Trophoblast cell (in vitro differentiated cells and primary cell): Measurements from ENCODE around the gene RPTOR.

Experiments used
- DNase-seq, 2 donors: peaks; one replicate each; pipeline ENCODE4 v3.0.0-alpha.2; 2016
- H2AFZ ChIP-seq: 2 replicates; pipeline ENCODE4 v1.6.1; 2013; ENCODE audit warnings: low read length, moderate library complexity, mild to moderate bottlenecking; ENCODE audit not compliant: insufficient read depth, poor library complexity
- H2AK5ac ChIP-seq: 2 replicates; pipeline ENCODE4 v1.6.1; 2013; ENCODE audit warnings: mild to moderate bottlenecking, low read length
- H2BK120ac ChIP-seq: 2 replicates; pipeline ENCODE4 v1.6.1; 2013; ENCODE audit warnings: low read length, mild to moderate bottlenecking, moderate library complexity; ENCODE audit not compliant: insufficient read depth, poor library complexity
- H2BK12ac ChIP-seq: 2 replicates; pipeline ENCODE4 v1.6.1; 2013; ENCODE audit warnings: mild to moderate bottlenecking, low read length, moderate library complexity
- H2BK5ac ChIP-seq: 2 replicates; pipeline ENCODE4 v1.6.1; 2013; ENCODE audit warnings: low read length, low read depth, moderate library complexity, mild to moderate bottlenecking; ENCODE audit not compliant: poor library complexity
- H3K14ac ChIP-seq: 2 replicates; pipeline ENCODE4 v1.6.1; 2013; ENCODE audit warnings: mild to moderate bottlenecking, low read length
- H3K18ac ChIP-seq: 2 replicates; pipeline ENCODE4 v1.6.1; 2013; ENCODE audit warnings: mild to moderate bottlenecking, low read length
- H3K23ac ChIP-seq: 2 replicates; pipeline ENCODE4 v1.6.1; 2013; ENCODE audit warnings: low read length
- H3K27ac ChIP-seq: 2 replicates; pipeline ENCODE4 v1.5.1; 2013; ENCODE audit warnings: low read depth, mild to moderate bottlenecking, inconsistent platforms, low read length, moderate library complexity
- H3K27me3 ChIP-seq: 2 replicates; pipeline ENCODE4 v1.6.1; 2013; ENCODE audit warnings: inconsistent platforms, mild to moderate bottlenecking, low read length, moderate library complexity; ENCODE audit not compliant: insufficient read depth
- H3K36me3 ChIP-seq, 2 experiments: 1 replicate in 1 of 2; 2 replicates in 1 of 2; pipeline ENCODE4 v1.6.1; 2013; ENCODE audit warnings: low read length in 2 of 2, mild to moderate bottlenecking in 2 of 2, moderate library complexity in 1 of 2; ENCODE audit not compliant: insufficient read depth in 2 of 2, control insufficient read depth in 1 of 2
- H3K4ac ChIP-seq: 2 replicates; pipeline ENCODE4 v1.6.1; 2013; ENCODE audit warnings: low read depth, mild to moderate bottlenecking, low read length, moderate library complexity
- H3K4me1 ChIP-seq, 2 experiments: 1 replicate in 1 of 2; 2 replicates in 1 of 2; pipeline ENCODE4 v1.6.1; 2013; ENCODE audit warnings: low read length in 2 of 2, mild to moderate bottlenecking in 2 of 2, moderate library complexity in 1 of 2; ENCODE audit not compliant: insufficient read depth in 2 of 2, control insufficient read depth in 1 of 2
- H3K4me2 ChIP-seq: 2 replicates; pipeline ENCODE4 v1.6.1; 2013; ENCODE audit warnings: inconsistent platforms, mild to moderate bottlenecking, low read length, moderate library complexity
- H3K4me3 ChIP-seq: 2 replicates; pipeline ENCODE4 v1.5.1; 2013; ENCODE audit warnings: mild to moderate bottlenecking, low read depth, low read length, inconsistent platforms
- H3K79me1 ChIP-seq: one replicate; pipeline ENCODE4 v1.6.1; 2013; ENCODE audit warnings: low read length
- H3K79me2 ChIP-seq: 2 replicates; pipeline ENCODE4 v1.6.1; 2013; ENCODE audit warnings: low read length, mild to moderate bottlenecking; ENCODE audit not compliant: control insufficient read depth, insufficient read depth, poor library complexity
- H3K9ac ChIP-seq: 2 replicates; pipeline ENCODE4 v1.6.1; 2013; ENCODE audit warnings: mild to moderate bottlenecking, low read length
- H3K9me3 ChIP-seq: 2 replicates; pipeline ENCODE4 v1.6.1; 2013; ENCODE audit warnings: low read depth, mild to moderate bottlenecking, control low read depth, inconsistent platforms, low read length; ENCODE audit not compliant: insufficient read depth
- H4K12ac ChIP-seq: 2 replicates; pipeline ENCODE4 v1.6.1; 2013; ENCODE audit warnings: low read depth, mild to moderate bottlenecking, low read length, moderate library complexity
- H4K8ac ChIP-seq: 2 replicates; pipeline ENCODE4 v1.6.1; 2013; ENCODE audit warnings: low read depth, mild to moderate bottlenecking, low read length, moderate library complexity
- H4K91ac ChIP-seq: one replicate; pipeline ENCODE4 v1.6.1; 2013; ENCODE audit warnings: low read depth, mild to moderate bottlenecking, low read length, moderate library complexity
- WGBS: extraction: QIAGEN DNeasy Blood & Tissue Kit; methylation state at CpG from one replicate; pipeline ENCODE4 v1.1.7; 2013; ENCODE audit warnings: missing lambda C conversion rate; ENCODE audit not compliant: insufficient read length, insufficient coverage; ENCODE audit errors: extremely low coverage; 5-methylcytosine and 5-hydroxymethylcytosine counted together

RPTOR gene

DNA sequence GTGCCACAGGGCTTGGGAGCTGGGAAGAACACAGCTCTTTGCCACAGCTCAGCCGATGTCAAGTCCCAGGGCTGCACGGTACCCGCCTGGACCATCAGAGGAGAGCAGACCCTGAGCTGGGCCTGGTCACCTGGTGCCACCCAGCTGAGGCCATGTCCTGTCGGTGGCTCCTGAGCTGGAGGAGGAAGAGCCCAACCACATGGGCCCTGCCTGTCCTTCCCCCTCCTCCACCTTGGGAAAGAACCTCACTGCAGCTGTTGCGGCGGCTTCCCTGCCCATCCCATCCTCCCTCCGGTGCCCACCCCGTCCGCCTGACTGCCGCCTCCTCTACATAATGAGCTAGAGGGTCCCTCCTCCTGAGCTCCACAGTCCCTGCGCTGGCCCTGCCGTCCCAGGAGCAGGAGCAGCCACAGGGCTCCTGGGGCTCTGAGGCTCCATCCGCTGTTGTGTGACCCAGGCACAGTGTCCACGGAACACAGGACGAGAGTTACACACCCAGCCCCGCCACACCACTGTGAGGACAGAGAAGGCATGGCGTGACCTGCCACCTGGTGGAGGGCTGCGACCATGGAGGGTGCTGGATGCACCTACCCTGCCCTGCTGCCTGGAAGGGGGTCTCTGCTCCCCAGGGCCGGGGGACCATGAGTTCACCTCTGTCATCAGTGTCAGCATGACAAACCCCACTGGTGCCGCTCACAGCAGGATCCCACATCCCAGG is 425.6 kb downstream of the RPTOR start:
- Histone ChIP-seq H3K4me2 (no peak overlapping the region), H2AK5ac (no peak overlapping the region), H3K9ac (no peak overlapping the region), H3K79me2 (no peaks in the 10 kb centered on the region), H3K36me3 (no peaks in the 10 kb centered on the region), H3K23ac (no peak overlapping the region), H3K14ac (no peak overlapping the region), H3K4me3 (no peak overlapping the region), H2BK5ac (no peak overlapping the region), H3K27me3 (no peaks in the 10 kb centered on the region), H3K27ac (no peak overlapping the region), H3K9me3 (peaks cover 2% of the 10 kb centered on the region), H4K8ac (no peak overlapping the region), H2BK12ac (no peak overlapping the region), H3K18ac (no peak overlapping the region), H3K4ac (no peak overlapping the region), H3K4me1 (no peaks in the 10 kb centered on the region), H3K79me1 (no peaks in the 10 kb centered on the region), H2AFZ (no peak overlapping the region), H4K91ac (no peak overlapping the region), H2BK120ac (no peak overlapping the region), H4K12ac (no peak overlapping the region)
- no CpG with 5 or more reads among the region's 20 CpGs for WGBS
- peak in 1 of 2 donors; percentile 37 for DNase-seq

DNA sequence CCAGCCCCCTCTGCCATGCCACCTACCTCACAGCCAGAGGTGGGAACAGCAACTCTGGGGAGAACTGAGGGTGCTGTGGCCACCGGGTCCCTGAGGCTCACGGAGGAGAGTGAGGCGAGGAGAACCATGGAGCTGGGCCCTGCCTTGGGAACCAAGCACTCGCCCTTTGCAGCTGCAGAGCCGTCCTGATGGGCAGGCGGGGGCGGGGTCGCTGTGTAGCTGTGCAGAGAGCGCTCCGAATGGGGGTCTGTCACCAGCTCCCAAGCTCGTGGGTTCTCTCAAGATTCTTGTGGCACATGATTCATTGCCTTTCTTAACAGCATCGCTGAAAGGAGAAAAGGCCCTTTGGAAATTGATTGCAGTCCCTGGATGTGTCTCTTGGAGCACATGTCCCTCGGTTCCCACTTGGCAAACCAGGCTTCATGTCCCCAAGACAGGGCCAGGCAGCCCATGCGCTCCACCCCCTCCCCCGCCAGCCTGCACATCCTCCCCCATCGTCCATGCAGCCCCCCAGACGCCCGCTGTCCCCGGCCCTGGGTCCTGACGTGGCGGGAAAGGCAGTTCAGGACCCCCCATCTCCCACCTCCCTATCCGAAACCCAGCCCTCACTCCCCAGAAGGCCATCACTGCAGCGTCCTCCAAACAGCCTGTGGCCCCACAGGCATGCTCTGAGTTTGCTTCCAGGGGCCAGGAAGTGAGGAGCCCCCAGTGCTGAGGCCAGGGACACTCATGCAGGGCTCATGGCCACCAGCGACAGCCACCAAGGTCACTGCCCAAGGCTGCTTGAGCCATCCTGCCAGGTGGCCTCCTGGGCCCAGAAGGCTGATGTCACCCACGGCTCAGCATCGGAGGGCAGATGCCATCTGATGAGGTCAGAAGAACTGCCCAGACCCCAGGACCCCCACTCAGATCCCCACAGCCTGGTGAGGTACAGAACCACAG is 426.4 kb downstream of the RPTOR start:
- H3K18ac ChIP-seq, result no peak overlapping the region
- H2BK5ac ChIP-seq, result no peak overlapping the region
- H4K12ac ChIP-seq, result no peak overlapping the region
- H2AFZ ChIP-seq, result no peak overlapping the region
- no peak overlapping the region for H3K4me3 ChIP-seq
- peaks cover 2% of the 10 kb centered on the region for H3K9me3 ChIP-seq
- H4K8ac ChIP-seq, result no peak overlapping the region
- no peak overlapping the region for H3K14ac ChIP-seq
- H3K4me1 ChIP-seq, result no peaks in the 10 kb centered on the region
- H3K4me2 ChIP-seq, result no peak overlapping the region
- no peaks in the 10 kb centered on the region for H3K36me3 ChIP-seq
- H3K79me2 ChIP-seq, result no peaks in the 10 kb centered on the region
- H2AK5ac ChIP-seq, result no peak overlapping the region
- H3K27me3 ChIP-seq, result no peaks in the 10 kb centered on the region
- H3K79me1 ChIP-seq, result no peaks in the 10 kb centered on the region
- WGBS, result no CpG with 5 or more reads among the region's 26 CpGs
- no peak overlapping the region for H2BK120ac ChIP-seq
- H2BK12ac ChIP-seq, result no peak overlapping the region
- no peak overlapping the region for H3K9ac ChIP-seq
- H3K4ac ChIP-seq, result no peak overlapping the region
- no peak for DNase-seq
- H3K23ac ChIP-seq, result no peak overlapping the region
- no peak overlapping the region for H3K27ac ChIP-seq
- no peak overlapping the region for H4K91ac ChIP-seq

DNA sequence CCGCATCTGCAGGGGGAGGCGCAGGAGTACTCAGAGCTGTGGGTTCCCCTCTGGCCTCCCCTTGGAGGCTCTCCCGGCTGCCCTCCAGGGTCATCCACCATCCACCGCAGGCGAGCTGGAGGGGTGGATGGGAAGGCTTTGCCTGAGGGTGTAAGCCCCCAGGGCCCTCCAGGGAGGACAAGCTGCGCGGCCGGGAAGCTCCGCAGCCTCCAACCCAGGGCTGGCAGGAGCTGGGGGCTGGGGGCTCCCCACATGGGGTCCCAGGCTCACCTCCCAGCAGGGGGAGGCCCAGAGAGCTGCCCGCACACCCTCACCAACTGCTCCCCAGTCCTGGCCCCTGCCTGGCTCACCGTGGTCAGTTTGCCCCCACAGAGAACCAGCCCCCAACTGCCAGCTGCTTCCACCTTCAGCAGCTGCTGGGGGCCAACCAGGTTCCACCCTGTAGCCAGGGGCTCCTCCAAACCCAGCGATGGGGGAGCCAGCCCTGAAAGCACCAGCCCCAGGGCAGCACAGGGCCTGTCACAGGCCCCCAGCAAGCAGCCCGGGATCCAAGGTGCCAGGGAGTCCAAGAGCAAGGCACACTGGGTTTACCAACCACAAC is 427.2 kb downstream of the RPTOR start:
- no peaks in the 10 kb centered on the region for H3K36me3 ChIP-seq
- H3K27ac ChIP-seq, result no peak overlapping the region
- H2AFZ ChIP-seq, result no peak overlapping the region
- WGBS, result no CpG with 5 or more reads among the region's 13 CpGs
- no peak overlapping the region for H4K91ac ChIP-seq
- no peak overlapping the region for H3K14ac ChIP-seq
- no peak overlapping the region for H3K4ac ChIP-seq
- no peak overlapping the region for H4K12ac ChIP-seq
- H3K9me3 ChIP-seq, result no peaks in the 10 kb centered on the region
- DNase-seq, result no peak
- no peak overlapping the region for H3K4me3 ChIP-seq
- no peaks in the 10 kb centered on the region for H3K27me3 ChIP-seq
- H3K79me2 ChIP-seq, result no peaks in the 10 kb centered on the region
- no peak overlapping the region for H3K4me2 ChIP-seq
- no peak overlapping the region for H2BK120ac ChIP-seq
- H3K23ac ChIP-seq, result no peak overlapping the region
- no peak overlapping the region for H2BK5ac ChIP-seq
- H3K79me1 ChIP-seq, result no peaks in the 10 kb centered on the region
- no peak overlapping the region for H2BK12ac ChIP-seq
- no peak overlapping the region for H3K9ac ChIP-seq
- H4K8ac ChIP-seq, result no peak overlapping the region
- no peak overlapping the region for H3K18ac ChIP-seq
- H2AK5ac ChIP-seq, result no peak overlapping the region
- H3K4me1 ChIP-seq, result no peaks in the 10 kb centered on the region

DNA sequence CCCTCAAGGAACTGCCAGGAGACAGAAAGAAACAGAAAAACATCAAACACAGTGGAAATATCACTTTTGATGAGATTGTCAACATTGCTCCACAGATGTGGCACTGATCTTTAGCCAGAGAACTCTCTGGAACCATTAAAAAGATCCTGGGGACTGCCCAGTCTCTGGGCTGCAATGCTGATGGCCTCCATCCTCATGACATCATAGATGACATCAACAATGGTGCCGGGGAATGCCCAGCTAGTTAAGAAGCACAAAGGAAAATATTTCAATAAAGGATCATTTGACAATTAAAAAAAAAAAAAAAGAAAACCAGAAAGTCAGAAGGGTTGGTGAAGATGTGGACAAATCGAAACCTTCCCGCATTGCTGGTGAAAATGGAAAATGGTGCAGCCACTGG is 432.1 kb downstream of the RPTOR start:
- no peaks in the 10 kb centered on the region for H3K79me2 ChIP-seq
- no peak overlapping the region for H3K14ac ChIP-seq
- H4K91ac ChIP-seq, result no peak overlapping the region
- no peak overlapping the region for H2AFZ ChIP-seq
- H3K18ac ChIP-seq, result no peak overlapping the region
- no peaks in the 10 kb centered on the region for H3K9me3 ChIP-seq
- H3K9ac ChIP-seq, result no peak overlapping the region
- no peak overlapping the region for H3K4me2 ChIP-seq
- no peak overlapping the region for H2BK120ac ChIP-seq
- H3K4me1 ChIP-seq, result no peaks in the 10 kb centered on the region
- H3K36me3 ChIP-seq, result no peaks in the 10 kb centered on the region
- no peaks in the 10 kb centered on the region for H3K27me3 ChIP-seq
- H2AK5ac ChIP-seq, result no peak overlapping the region
- no CpG with 5 or more reads among the region's 3 CpGs for WGBS
- H3K79me1 ChIP-seq, result no peaks in the 10 kb centered on the region
- H3K27ac ChIP-seq, result no peak overlapping the region
- H2BK12ac ChIP-seq, result no peak overlapping the region
- DNase-seq, result no peak
- no peak overlapping the region for H4K12ac ChIP-seq
- no peak overlapping the region for H3K4me3 ChIP-seq
- H3K4ac ChIP-seq, result no peak overlapping the region
- no peak overlapping the region for H2BK5ac ChIP-seq
- H4K8ac ChIP-seq, result no peak overlapping the region
- no peak overlapping the region for H3K23ac ChIP-seq
